Measurements from ENCODE around the gene C11orf21. TPM values are rescaled to one million over a fixed set of nuclear protein-coding genes. Genes with fewer than 3 reads are reported as not detected.
A peak's percentile ranks its signal among the peaks of the same experiment; 100 is the strongest.

Gene C11orf21
- total RNA-seq, 2 experiments from 2014 or later: 28.3 to 49.2 TPM

- H3K27me3 Mint-ChIP-seq: peaks cover 12% of the 10 kb centered on the region
- no peaks in the 10 kb centered on the region for H3K36me3 Mint-ChIP-seq
- ATAC-seq: peak; percentile 20
- DNase-seq: no peak
- H3K4me3 Mint-ChIP-seq: no peak overlapping the region
- no peak overlapping the region for H3K27ac Mint-ChIP-seq
- CTCF ChIA-PET: interaction anchor here (0.6 to 3.2 kb wide), 3 partner anchors 13 to 103 kb away, joined by 3 to 11 read pairs (median 3); no protein-coding TSS in a partner anchor
- no peaks in the 10 kb centered on the region for H3K9me3 Mint-ChIP-seq (ENCODE audit: low read depth)
- H3K4me1 Mint-ChIP-seq: no peaks in the 10 kb centered on the region
These were observed 15.8 kb upstream of the C11orf21 start for GRCh38 chr11:2317354-2318050.

- Mint-ChIP-seq H3K9me3 (ENCODE audit: low read depth) (no peaks in the 10 kb centered on the region), H3K4me1 (no peaks in the 10 kb centered on the region), H3K4me3 (no peak overlapping the region), H3K36me3 (no peaks in the 10 kb centered on the region), H3K27ac (no peak overlapping the region), H3K27me3 (peaks cover 9% of the 10 kb centered on the region)
- DNase-seq (no peak), ATAC-seq (no peak)
- CTCF ChIA-PET: interaction anchor here (1.2 to 3.2 kb wide), 2 partner anchors 13 to 103 kb away, joined by 3 to 11 read pairs; no protein-coding TSS in a partner anchor
These were observed 15.2 kb upstream of the C11orf21 start for GRCh38 chr11:2316963-2317244.

GRCh38 chr11:2316169-2316962, 14.6 kb upstream of the C11orf21 start:
- no peak overlapping the region for H3K27ac Mint-ChIP-seq
- H3K4me1 Mint-ChIP-seq: no peaks in the 10 kb centered on the region
- ATAC-seq (no peak), DNase-seq (no peak)
- H3K27me3 Mint-ChIP-seq: peaks cover 4% of the 10 kb centered on the region
- no peak overlapping the region for H3K4me3 Mint-ChIP-seq
- no peaks in the 10 kb centered on the region for H3K36me3 Mint-ChIP-seq
- H3K9me3 Mint-ChIP-seq (ENCODE audit: low read depth): no peaks in the 10 kb centered on the region
- CTCF ChIA-PET: interaction anchor here (1.0 to 3.2 kb wide), 3 partner anchors 10 to 104 kb away, joined by 3 to 11 read pairs (median 4); no protein-coding TSS in a partner anchor

- Mint-ChIP-seq H3K27me3 (no peaks in the 10 kb centered on the region), H3K36me3 (no peaks in the 10 kb centered on the region), H3K4me1 (no peaks in the 10 kb centered on the region), H3K9me3 (ENCODE audit: low read depth) (no peaks in the 10 kb centered on the region), H3K4me3 (no peak overlapping the region), H3K27ac (no peak overlapping the region)
- DNase-seq (no peak), ATAC-seq (no peak)
- CTCF ChIA-PET: interaction anchor here (1.0 to 3.2 kb wide), 2 partner anchors 9 to 11 kb away, joined by 4 to 11 read pairs; no protein-coding TSS in a partner anchor
These were observed 13.9 kb upstream of the C11orf21 start for GRCh38 chr11:2315395-2316168.

- no peak overlapping the region for H3K27ac Mint-ChIP-seq
- H3K27me3 Mint-ChIP-seq: no peaks in the 10 kb centered on the region
- H3K9me3 Mint-ChIP-seq (ENCODE audit: low read depth): no peaks in the 10 kb centered on the region
- ATAC-seq: no peak
- no peaks in the 10 kb centered on the region for H3K4me1 Mint-ChIP-seq
- CTCF ChIA-PET: interaction anchor here (1.2 to 3.2 kb wide), 3 partner anchors 9 to 11 kb away, joined by 5 to 11 read pairs (median 11); no protein-coding TSS in a partner anchor
- H3K36me3 Mint-ChIP-seq: no peaks in the 10 kb centered on the region
- H3K4me3 Mint-ChIP-seq: no peak overlapping the region
- no peak for DNase-seq
These were observed 13.0 kb upstream of the C11orf21 start for GRCh38 chr11:2314525-2315394.

GRCh38 chr11:2314136-2314524, 12.4 kb upstream of the C11orf21 start:
- Mint-ChIP-seq H3K9me3 (ENCODE audit: low read depth) (no peaks in the 10 kb centered on the region), H3K4me1 (no peaks in the 10 kb centered on the region), H3K36me3 (no peaks in the 10 kb centered on the region), H3K27ac (no peak overlapping the region), H3K27me3 (no peaks in the 10 kb centered on the region), H3K4me3 (no peak overlapping the region)
- DNase-seq (no peak), ATAC-seq (no peak)
- CTCF ChIA-PET: interaction anchor here (1.2 to 2.5 kb wide), 2 partner anchors 8 to 10 kb away, joined by 5 to 11 read pairs; no protein-coding TSS in a partner anchor

- no peak for ATAC-seq
- Mint-ChIP-seq H3K27me3 (no peaks in the 10 kb centered on the region), H3K4me3 (no peak overlapping the region), H3K36me3 (no peaks in the 10 kb centered on the region), H3K4me1 (no peaks in the 10 kb centered on the region), H3K27ac (no peak overlapping the region), H3K9me3 (ENCODE audit: low read depth) (no peaks in the 10 kb centered on the region)
- no peak for DNase-seq
- CTCF ChIA-PET: interaction anchor here (1.2 to 2.5 kb wide), 2 partner anchors 7 to 9 kb away, joined by 5 to 11 read pairs; no protein-coding TSS in a partner anchor
These were observed 11.6 kb upstream of the C11orf21 start for GRCh38 chr11:2313051-2313951.

- CTCF ChIA-PET: interaction anchor here (1.8 to 3.9 kb wide), 3 partner anchors 8 to 107 kb away, joined by 10 to 30 read pairs (median 11); partner anchors contain the start of genes C11orf21 and TSPAN32
- no peaks in the 10 kb centered on the region for H3K27me3 Mint-ChIP-seq
- H3K9me3 Mint-ChIP-seq (ENCODE audit: low read depth): no peaks in the 10 kb centered on the region
- no peaks in the 10 kb centered on the region for H3K36me3 Mint-ChIP-seq
- peaks cover 2% of the 10 kb centered on the region for H3K4me1 Mint-ChIP-seq
- DNase-seq: no peak
- no peak for ATAC-seq
- no peak overlapping the region for H3K4me3 Mint-ChIP-seq
- no peak overlapping the region for H3K27ac Mint-ChIP-seq
These were observed 10.7 kb upstream of the C11orf21 start for GRCh38 chr11:2312232-2313042.

- Mint-ChIP-seq H3K27ac (no peak overlapping the region), H3K9me3 (ENCODE audit: low read depth) (no peaks in the 10 kb centered on the region), H3K27me3 (no peaks in the 10 kb centered on the region), H3K4me1 (peaks cover 3% of the 10 kb centered on the region), H3K36me3 (no peaks in the 10 kb centered on the region), H3K4me3 (no peak overlapping the region)
- CTCF ChIA-PET: interaction anchor here (1.8 to 3.9 kb wide), 2 partner anchors 10 to 108 kb away, joined by 10 to 30 read pairs; partner anchors contain the start of genes C11orf21 and TSPAN32
- ATAC-seq: no peak
- no peak for DNase-seq
These were observed 9.8 kb upstream of the C11orf21 start for GRCh38 chr11:2311353-2312133.

GRCh38 chr11:2310786-2311352, 9.2 kb upstream of the C11orf21 start:
- CTCF ChIA-PET: interaction anchor here (1.0 to 3.9 kb wide), 3 partner anchors 9 to 116 kb away, joined by 5 to 30 read pairs (median 10); partner anchors contain the start of genes C11orf21 and TSPAN32
- no peaks in the 10 kb centered on the region for H3K36me3 Mint-ChIP-seq
- H3K9me3 Mint-ChIP-seq (ENCODE audit: low read depth): no peaks in the 10 kb centered on the region
- no peak for DNase-seq
- no peak overlapping the region for H3K27ac Mint-ChIP-seq
- no peaks in the 10 kb centered on the region for H3K27me3 Mint-ChIP-seq
- no peak for ATAC-seq
- no peak overlapping the region for H3K4me3 Mint-ChIP-seq
- H3K4me1 Mint-ChIP-seq: peaks cover 9% of the 10 kb centered on the region
